Psoas muscle (tissue), 8 donors: ENCODE measurements around the gene RGS3. TPM values are rescaled to one million over a fixed set of nuclear protein-coding genes. Genes with fewer than 3 reads are reported as not detected.

Source experiments
- ATAC-seq, 4 donors: fragments of 200-7000 bp; cut with Tn5 transposase; one replicate each; pipeline ENCODE4 v1.9.1; 2020; ENCODE audit warnings: moderate library complexity in 3 of 4, mild to moderate bottlenecking in 2 of 4
- DNase-seq, 2 donors: peaks; one replicate each; pipeline ENCODE4 v3.0.0-alpha.2; 2020
- H3K27ac ChIP-seq: fragments of 200-600 bp; one replicate; pipeline ENCODE4 v1.8.0; 2022
- H3K27me3 ChIP-seq, 3 donors: fragments of 200-600 bp in 1 of 3; one replicate each; pipeline versions ENCODE4 v1.6.1 to v1.8.0; 2013 to 2022; ENCODE audit warnings: low read length in 2 of 3, mild to moderate bottlenecking in 2 of 3, moderate library complexity in 1 of 3; ENCODE audit not compliant: insufficient read depth in 3 of 3
- H3K36me3 ChIP-seq, 2 donors: fragments of 200-600 bp in 1 of 2; one replicate each; pipeline versions ENCODE4 v1.6.1 to v1.8.0; 2013 to 2022; ENCODE audit warnings: low read depth in 1 of 2, mild to moderate bottlenecking in 1 of 2, moderate library complexity in 1 of 2; ENCODE audit not compliant: insufficient read depth in 1 of 2
- H3K4me1 ChIP-seq: fragments of 200-600 bp; one replicate; pipeline ENCODE4 v1.8.0; 2022
- H3K4me3 ChIP-seq: fragments of 200-600 bp; one replicate; pipeline ENCODE4 v1.8.0; 2022; ENCODE audit warnings: mild to moderate bottlenecking
- H3K9me3 ChIP-seq: fragments of 200-600 bp; one replicate; pipeline ENCODE4 v1.8.0; 2022
- WGBS, 3 donors: extraction: QIAGEN DNeasy Blood & Tissue Kit; methylation state at CpG; one replicate each; pipeline versions ENCODE4 v1.1.6 to v1.1.7; 2013; 5-methylcytosine and 5-hydroxymethylcytosine counted together
- intact Hi-C, 2 donors: fragments of 100-400 bp; cut with DNase I; formaldehyde crosslinking; loops; one replicate each; pipeline versions ENCODE4 v1.11.0 to v1.14.2; 2022
- polyA plus RNA-seq, 3 donors: library from polyadenylated mRNA; stranded (reverse); fragments of 200-250 nt; gene quantifications; one replicate each; pipeline ENCODE4 v1.2.3, GENCODE V29; 2013
- total RNA-seq, 4 donors: library from RNA; stranded (reverse); fragmentation: NEBNext Ultra II Directional in 2 of 4; extraction: Animal tissue kit (Norgen Biotek cat#: 25700) in 2 of 4; gene quantifications; one replicate each; pipeline versions ENCODE4 v1.2.1 to v1.2.4, GENCODE V29; 2021 to 2023
- TF ChIP-seq, protein P1 (sequence below): fragments of 200-600 bp; IDR thresholded peaks from one replicate; pipeline ENCODE4 v1.8.0; 2022; ENCODE audit warnings: antibody characterized with exemption
- donor health status: healthy with polysubstance abuse.
- donor health status: DM: no; HTN: no; CAD: no; lungs with moderate emphysema.
- donor health status: Bipolar disorder and iron deficiency.
- donor health status: healthy.
- donor health status: DM: yes; HTN: yes; CAD: no.
- donor health status: DM: no; HTN: no; CAD: no.
- donor health status: DM: no; HTN: no; CAD: no.
- donor health status: DM: yes; HTN: yes; CAD: no.

RGS3 gene
- total and polyA plus RNA-seq, 7 donors = 7.1 to 38.1 (median 14.6) TPM

DNA sequence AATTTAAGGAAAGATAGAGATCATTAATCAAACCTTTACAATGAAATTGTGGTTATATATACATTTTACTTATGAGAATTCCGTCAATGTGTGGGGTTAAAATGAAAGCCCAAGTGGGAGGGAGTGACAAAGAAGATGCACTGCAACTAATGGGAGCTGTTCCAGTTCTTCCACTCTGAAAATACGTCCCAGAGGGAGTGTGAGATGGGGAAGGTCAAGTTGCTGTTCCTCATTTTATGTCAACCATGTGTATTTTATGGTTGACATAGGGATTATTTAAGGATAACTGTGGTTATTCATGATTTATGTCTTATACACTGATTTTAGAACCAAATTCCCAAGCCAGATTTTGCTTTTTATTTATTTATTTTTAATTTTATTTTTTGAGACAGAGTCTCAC, 14.2 kb upstream of the RGS3 start:
- Histone ChIP-seq H3K27me3 (no peaks in the 10 kb centered on the region), H3K27ac (no peak overlapping the region), H3K4me1 (no peaks in the 10 kb centered on the region), H3K36me3 (no peaks in the 10 kb centered on the region), H3K9me3 (no peaks in the 10 kb centered on the region), H3K4me3 (no peak overlapping the region)
- DNase-seq (no peak), ATAC-seq (no peak)
- TF ChIP-seq, protein P1, sequence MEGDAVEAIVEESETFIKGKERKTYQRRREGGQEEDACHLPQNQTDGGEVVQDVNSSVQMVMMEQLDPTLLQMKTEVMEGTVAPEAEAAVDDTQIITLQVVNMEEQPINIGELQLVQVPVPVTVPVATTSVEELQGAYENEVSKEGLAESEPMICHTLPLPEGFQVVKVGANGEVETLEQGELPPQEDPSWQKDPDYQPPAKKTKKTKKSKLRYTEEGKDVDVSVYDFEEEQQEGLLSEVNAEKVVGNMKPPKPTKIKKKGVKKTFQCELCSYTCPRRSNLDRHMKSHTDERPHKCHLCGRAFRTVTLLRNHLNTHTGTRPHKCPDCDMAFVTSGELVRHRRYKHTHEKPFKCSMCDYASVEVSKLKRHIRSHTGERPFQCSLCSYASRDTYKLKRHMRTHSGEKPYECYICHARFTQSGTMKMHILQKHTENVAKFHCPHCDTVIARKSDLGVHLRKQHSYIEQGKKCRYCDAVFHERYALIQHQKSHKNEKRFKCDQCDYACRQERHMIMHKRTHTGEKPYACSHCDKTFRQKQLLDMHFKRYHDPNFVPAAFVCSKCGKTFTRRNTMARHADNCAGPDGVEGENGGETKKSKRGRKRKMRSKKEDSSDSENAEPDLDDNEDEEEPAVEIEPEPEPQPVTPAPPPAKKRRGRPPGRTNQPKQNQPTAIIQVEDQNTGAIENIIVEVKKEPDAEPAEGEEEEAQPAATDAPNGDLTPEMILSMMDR = no peak
- WGBS, 3 donors = 59 to 78% (median 77%) methylated on average over 2 of the region's 2 CpGs
- intact Hi-C loops = no loop called here

DNA sequence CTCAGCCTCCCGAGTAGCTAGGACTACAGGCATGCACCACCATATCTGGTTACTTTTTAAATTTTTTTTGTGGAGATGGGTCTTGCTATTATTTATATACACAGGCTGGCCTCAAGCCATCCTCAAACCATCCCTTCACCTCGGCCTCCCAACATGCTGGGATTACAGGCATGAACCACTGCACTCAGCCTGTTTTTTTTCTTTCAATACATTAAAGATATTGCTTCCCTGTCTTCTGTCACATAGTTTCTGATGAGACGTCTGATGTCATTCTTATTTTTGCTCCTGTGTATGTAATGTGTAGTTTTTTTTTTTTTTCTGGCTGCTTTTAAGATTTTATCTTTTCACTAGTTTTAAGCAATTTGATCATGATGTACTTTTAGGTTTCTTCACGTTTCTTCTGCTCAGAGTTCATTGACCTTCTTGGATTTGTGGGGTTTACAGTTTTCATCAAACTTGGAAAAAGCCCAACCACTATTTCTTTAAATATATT, 11.4 kb upstream of the RGS3 start:
- no peak overlapping the region for H3K4me3 ChIP-seq
- DNase-seq (no peak), ATAC-seq (no peak)
- WGBS, 3 donors = 79 to 90% (median 83%) methylated on average over 4 of the region's 4 CpGs
- no peak overlapping the region for H3K27ac ChIP-seq
- no peaks in the 10 kb centered on the region for H3K27me3 ChIP-seq
- H3K4me1 ChIP-seq = peaks cover 17% of the 10 kb centered on the region
- H3K36me3 ChIP-seq = no peaks in the 10 kb centered on the region
- no peaks in the 10 kb centered on the region for H3K9me3 ChIP-seq
- TF ChIP-seq, protein P1 = no peak
- intact Hi-C loops = no loop called here

DNA sequence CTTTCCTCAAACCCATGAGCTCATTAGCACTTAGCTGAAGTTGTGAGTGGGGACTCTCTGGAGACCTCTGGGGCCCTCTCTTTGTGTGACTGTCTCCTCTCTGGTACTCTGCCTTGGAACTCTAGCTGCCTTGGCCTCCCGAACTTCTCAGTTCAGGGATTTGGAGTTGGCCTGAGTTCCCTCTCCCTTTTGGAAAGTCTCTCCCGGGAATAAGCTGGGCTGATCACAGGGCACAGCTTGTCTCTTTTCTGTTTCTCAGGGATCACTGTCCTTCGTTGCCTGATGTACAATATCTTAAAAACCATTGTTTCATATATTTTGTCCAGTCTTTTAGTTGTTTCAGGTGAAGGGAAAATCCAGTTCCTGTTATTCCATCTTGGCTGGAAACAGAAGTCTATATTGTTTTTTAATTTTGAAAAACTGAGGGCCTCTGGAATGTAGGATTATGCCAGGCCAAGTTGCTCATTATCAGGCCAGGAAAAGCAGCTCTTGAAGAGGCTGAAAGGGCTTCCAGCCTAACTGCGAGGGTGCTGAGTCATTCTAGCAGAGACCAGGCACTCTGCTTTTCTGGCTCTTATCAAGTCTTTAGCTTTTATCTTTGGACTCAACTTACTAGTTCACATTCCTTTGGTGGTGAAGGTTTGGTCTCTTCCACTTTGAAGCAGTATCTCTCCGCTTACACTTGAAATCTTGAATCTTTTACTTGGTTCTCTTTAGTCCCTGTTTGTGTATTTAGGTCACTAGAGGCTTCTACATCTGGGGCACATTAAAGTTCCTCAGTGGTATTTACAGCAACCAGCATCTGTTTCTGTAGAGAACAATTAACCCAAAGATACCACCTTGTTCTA, 8.4 kb upstream of the RGS3 start:
- Histone ChIP-seq H3K36me3 (no peaks in the 10 kb centered on the region), H3K27ac (peak overlapping the region; percentile 72), H3K27me3 (no peaks in the 10 kb centered on the region), H3K4me1 (peaks cover 17% of the 10 kb centered on the region), H3K9me3 (no peaks in the 10 kb centered on the region), H3K4me3 (no peak overlapping the region)
- peak in 1 of 2 donors; percentile 41 for DNase-seq
- intact Hi-C loops = no loop called here
- TF ChIP-seq, protein P1 = no peak
- ATAC-seq = peak; percentile 72 to 86 (median 77)
- WGBS, 3 donors = 20 to 41% (median 22%) methylated on average over 5 of the region's 5 CpGs

DNA sequence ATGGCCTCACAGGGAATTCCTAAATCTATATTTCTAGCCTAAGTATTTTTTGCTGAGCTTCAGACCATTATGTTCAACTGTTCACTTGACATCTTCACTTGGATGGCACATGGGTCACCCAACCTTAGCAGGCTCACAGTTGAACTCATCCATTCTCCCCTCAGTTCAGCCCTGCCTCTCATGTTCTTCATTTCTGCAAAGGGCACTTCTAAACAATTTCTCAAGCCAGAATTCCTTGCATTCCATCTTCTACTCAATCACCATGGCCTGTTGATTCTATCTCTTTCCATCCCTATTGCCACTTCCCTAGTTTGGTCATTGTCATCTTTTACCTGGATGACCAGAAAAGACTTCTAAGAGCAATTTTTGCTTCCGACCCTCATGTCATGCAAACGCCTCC, 7.3 kb upstream of the RGS3 start:
- no peaks in the 10 kb centered on the region for H3K9me3 ChIP-seq
- H3K4me1 ChIP-seq = peaks cover 17% of the 10 kb centered on the region
- H3K27ac ChIP-seq = peak overlapping the region; percentile 72
- DNase-seq (no peak), ATAC-seq (no peak)
- no peak overlapping the region for H3K4me3 ChIP-seq
- 95 to 97% (median 97%) methylated on average over 2 of the region's 2 CpGs for WGBS, 3 donors
- H3K27me3 ChIP-seq = no peaks in the 10 kb centered on the region
- intact Hi-C loops = no loop called here
- no peaks in the 10 kb centered on the region for H3K36me3 ChIP-seq
- TF ChIP-seq, protein P1 = no peak
